ENCODE data around the gene ABCG5.

Gene ABCG5

DNA sequence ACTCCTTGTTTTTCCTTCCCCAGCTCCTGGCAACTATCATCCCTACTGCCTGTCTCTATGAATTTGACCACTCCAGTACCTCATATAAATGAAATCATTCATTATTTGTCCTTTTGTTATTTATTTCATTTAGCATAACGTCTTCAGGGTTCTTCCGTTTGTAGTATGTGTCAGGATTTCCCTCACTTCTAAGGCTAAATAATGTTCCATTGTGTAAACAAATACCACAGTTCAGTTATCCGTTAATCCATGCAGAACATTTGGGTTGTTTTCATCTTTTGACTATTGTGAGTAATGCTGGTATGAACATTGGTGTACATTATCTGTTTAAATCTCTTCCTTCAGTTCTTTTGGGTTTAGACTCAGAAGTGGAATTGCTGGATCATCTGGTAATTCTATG is 46.0 kb downstream of the ABCG5 start:
- H2AFZ ChIP-seq (ENCODE audit: low read length) = no peak overlapping the region
- TF ChIP-seq, protein P1, sequence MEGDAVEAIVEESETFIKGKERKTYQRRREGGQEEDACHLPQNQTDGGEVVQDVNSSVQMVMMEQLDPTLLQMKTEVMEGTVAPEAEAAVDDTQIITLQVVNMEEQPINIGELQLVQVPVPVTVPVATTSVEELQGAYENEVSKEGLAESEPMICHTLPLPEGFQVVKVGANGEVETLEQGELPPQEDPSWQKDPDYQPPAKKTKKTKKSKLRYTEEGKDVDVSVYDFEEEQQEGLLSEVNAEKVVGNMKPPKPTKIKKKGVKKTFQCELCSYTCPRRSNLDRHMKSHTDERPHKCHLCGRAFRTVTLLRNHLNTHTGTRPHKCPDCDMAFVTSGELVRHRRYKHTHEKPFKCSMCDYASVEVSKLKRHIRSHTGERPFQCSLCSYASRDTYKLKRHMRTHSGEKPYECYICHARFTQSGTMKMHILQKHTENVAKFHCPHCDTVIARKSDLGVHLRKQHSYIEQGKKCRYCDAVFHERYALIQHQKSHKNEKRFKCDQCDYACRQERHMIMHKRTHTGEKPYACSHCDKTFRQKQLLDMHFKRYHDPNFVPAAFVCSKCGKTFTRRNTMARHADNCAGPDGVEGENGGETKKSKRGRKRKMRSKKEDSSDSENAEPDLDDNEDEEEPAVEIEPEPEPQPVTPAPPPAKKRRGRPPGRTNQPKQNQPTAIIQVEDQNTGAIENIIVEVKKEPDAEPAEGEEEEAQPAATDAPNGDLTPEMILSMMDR (IDR thresholded peaks at IDR 0.05; ENCODE audit: low read length) = no peak
- TF ChIP-seq EZH2 (optimal IDR thresholded peaks at IDR 0.05; ENCODE audit: low read depth, low read length) = no peak
- TF ChIP-seq EZH2phosphoT487 (IDR thresholded peaks at IDR 0.05; ENCODE audit: low read length) = no peak
- H3K9me2 ChIP-seq (replicated peaks; ENCODE audit: insufficient read depth, low read length) = no peaks in the 10 kb centered on the region
- no peaks in the 10 kb centered on the region for H3K36me3 ChIP-seq (replicated peaks; ENCODE audit: insufficient read depth, low read length)
- H4K20me1 ChIP-seq (ENCODE audit: insufficient read depth, low read length) = no peaks in the 10 kb centered on the region
- no peak for DNase-seq
- no peak overlapping the region for H3K4me2 ChIP-seq (ENCODE audit: low read depth, low read length)
- no peak overlapping the region for H3K27ac ChIP-seq (ENCODE audit: low read length)
- no peak overlapping the region for H3K9ac ChIP-seq (ENCODE audit: low read length)
- H3K9me3 ChIP-seq (replicated peaks; ENCODE audit: insufficient read depth, low read length) = no peaks in the 10 kb centered on the region
- no peaks in the 10 kb centered on the region for H3K27me3 ChIP-seq (replicated peaks; ENCODE audit: insufficient read depth, low read length)
- no peaks in the 10 kb centered on the region for H3K79me2 ChIP-seq (ENCODE audit: low read length)
- no peak overlapping the region for H3K4me3 ChIP-seq (ENCODE audit: low read length)
- no peaks in the 10 kb centered on the region for H3F3A ChIP-seq (ENCODE audit: insufficient read depth, low read length)
- no peaks in the 10 kb centered on the region for H3K4me1 ChIP-seq (ENCODE audit: low read length)

DNA sequence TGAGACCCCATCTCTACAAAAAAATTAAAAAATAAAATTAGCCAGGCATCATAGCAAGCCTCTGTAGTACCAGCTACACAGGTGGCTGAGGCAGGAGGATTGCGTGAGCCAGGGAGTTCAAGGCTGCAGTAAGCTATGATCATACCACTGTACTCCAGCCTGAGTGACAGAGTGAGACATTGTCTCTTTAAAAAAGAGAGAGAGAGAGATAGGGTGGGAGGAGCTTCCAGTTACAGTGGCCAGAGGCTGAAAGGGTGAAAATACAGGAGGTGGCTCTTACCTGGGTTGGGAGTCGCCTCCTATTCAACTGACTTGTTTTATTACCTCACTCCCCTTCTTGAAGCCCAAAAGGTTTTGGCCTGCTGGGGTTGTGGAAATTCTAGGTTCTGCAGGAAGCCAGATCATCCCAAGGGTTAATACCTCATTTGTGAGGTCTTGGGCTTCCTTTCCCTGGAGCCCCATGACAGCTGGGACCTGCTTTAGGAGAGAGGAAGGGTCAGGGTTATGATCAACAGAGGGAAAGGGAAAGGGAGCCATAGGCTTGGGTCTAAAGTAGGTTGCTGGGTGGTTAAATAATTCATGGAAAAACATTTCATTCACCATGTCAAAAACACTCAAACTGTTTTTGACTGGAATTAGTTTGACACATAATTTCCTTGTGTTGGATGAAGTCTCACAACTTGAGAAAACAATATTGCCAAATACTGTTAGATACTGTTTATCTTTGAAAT is 47.4 kb downstream of the ABCG5 start:
- no peak overlapping the region for H2AFZ ChIP-seq (ENCODE audit: low read length)
- H3K36me3 ChIP-seq (replicated peaks; ENCODE audit: insufficient read depth, low read length) = no peaks in the 10 kb centered on the region
- no peak overlapping the region for H3K4me3 ChIP-seq (ENCODE audit: low read length)

DNA sequence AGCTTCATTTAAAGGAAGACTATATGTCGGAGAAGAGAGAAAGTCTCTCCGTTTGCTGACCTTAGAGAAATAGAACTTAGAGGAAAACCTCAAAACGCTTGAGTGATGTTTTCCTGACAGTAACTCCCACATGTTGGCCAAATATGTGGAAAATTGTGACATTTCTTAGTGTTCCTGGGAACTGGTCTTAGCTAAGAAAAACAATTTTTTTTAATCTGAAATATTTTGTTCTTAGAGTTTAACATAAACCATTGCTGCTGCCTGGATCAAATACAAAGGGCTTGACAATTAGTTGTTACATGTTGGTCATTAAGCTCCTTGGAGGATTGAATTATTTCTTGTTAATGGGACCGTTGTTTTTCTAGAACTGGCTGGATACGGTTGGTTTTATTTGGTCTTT is 48.5 kb downstream of the ABCG5 start:
- Histone ChIP-seq H3K4me3 (ENCODE audit: low read length) (no peak overlapping the region), H3K9me2 (replicated peaks; ENCODE audit: insufficient read depth, low read length) (no peaks in the 10 kb centered on the region), H3K9me3 (replicated peaks; ENCODE audit: insufficient read depth, low read length) (no peaks in the 10 kb centered on the region), H3K4me2 (ENCODE audit: low read depth, low read length) (no peak overlapping the region), H3K27me3 (replicated peaks; ENCODE audit: insufficient read depth, low read length) (no peaks in the 10 kb centered on the region), H3F3A (ENCODE audit: insufficient read depth, low read length) (no peaks in the 10 kb centered on the region), H2AFZ (ENCODE audit: low read length) (no peak overlapping the region), H4K20me1 (ENCODE audit: insufficient read depth, low read length) (no peaks in the 10 kb centered on the region), H3K4me1 (ENCODE audit: low read length) (no peaks in the 10 kb centered on the region), H3K79me2 (ENCODE audit: low read length) (no peaks in the 10 kb centered on the region), H3K27ac (ENCODE audit: low read length) (no peak overlapping the region), H3K9ac (ENCODE audit: low read length) (no peak overlapping the region), H3K36me3 (replicated peaks; ENCODE audit: insufficient read depth, low read length) (no peaks in the 10 kb centered on the region)
- TF ChIP-seq EZH2phosphoT487 (IDR thresholded peaks at IDR 0.05; ENCODE audit: low read length) (no peak), EZH2 (optimal IDR thresholded peaks at IDR 0.05; ENCODE audit: low read depth, low read length) (no peak)
- TF ChIP-seq, protein P1 (IDR thresholded peaks at IDR 0.05; ENCODE audit: low read length) = no peak
- DNase-seq = no peak

More for the DNA sequence above, 47.4 kb downstream of the ABCG5 start:
- Histone ChIP-seq H4K20me1 (ENCODE audit: insufficient read depth, low read length) (no peaks in the 10 kb centered on the region), H3F3A (ENCODE audit: insufficient read depth, low read length) (no peaks in the 10 kb centered on the region), H3K27me3 (replicated peaks; ENCODE audit: insufficient read depth, low read length) (no peaks in the 10 kb centered on the region), H3K27ac (ENCODE audit: low read length) (no peak overlapping the region), H3K4me2 (ENCODE audit: low read depth, low read length) (no peak overlapping the region), H3K9me3 (replicated peaks; ENCODE audit: insufficient read depth, low read length) (no peaks in the 10 kb centered on the region), H3K9ac (ENCODE audit: low read length) (no peak overlapping the region), H3K4me1 (ENCODE audit: low read length) (no peaks in the 10 kb centered on the region), H3K79me2 (ENCODE audit: low read length) (no peaks in the 10 kb centered on the region), H3K9me2 (replicated peaks; ENCODE audit: insufficient read depth, low read length) (no peaks in the 10 kb centered on the region)
- DNase-seq = no peak
- TF ChIP-seq, protein P1 (IDR thresholded peaks at IDR 0.05; ENCODE audit: low read length) = no peak
- TF ChIP-seq EZH2phosphoT487 (IDR thresholded peaks at IDR 0.05; ENCODE audit: low read length) (no peak), EZH2 (optimal IDR thresholded peaks at IDR 0.05; ENCODE audit: low read depth, low read length) (no peak)

All from MM.1S (cell line).